Measurements from ENCODE around the gene AHCYL2. TPM values are rescaled to one million over a fixed set of nuclear protein-coding genes. Genes with fewer than 3 reads are reported as not detected.
"Not testable (repeated sequence)": the region's sequence is repeated elsewhere in the genome, so short reads cannot be mapped to it uniquely, and the experiment has no call there.

Gene AHCYL2
- total and polyA plus RNA-seq, 4 donors, result 44.6 to 138 (median 69.0) TPM

GRCh38 chr7:129300299-129300698, 75.5 kb downstream of the AHCYL2 start:
- not testable (repeated sequence) for H3K9me3 ChIP-seq (ENCODE audit: control insufficient read depth, insufficient read depth, low read length); H3K27me3 ChIP-seq (ENCODE audit: control insufficient read depth, insufficient read depth, low read length); H3K27ac ChIP-seq (ENCODE audit: low read depth, low read length); H3K4me1 ChIP-seq (ENCODE audit: control insufficient read depth, insufficient read depth, low read length); H3K4me3 ChIP-seq (ENCODE audit: low read depth, low read length); DNase-seq (ENCODE audit: low read depth in 4 of 6, low spot score in 6 of 6); H3K36me3 ChIP-seq (ENCODE audit: control insufficient read depth, insufficient read depth, low read length)
- WGBS (ENCODE audit: insufficient coverage), result no CpG with 5 or more reads among the region's 1 CpG

GRCh38 chr7:129307592-129307991, 82.8 kb downstream of the AHCYL2 start:
- Histone ChIP-seq H3K4me1 (ENCODE audit: control insufficient read depth, insufficient read depth, low read length) (peaks cover 14% of the 10 kb centered on the region), H3K27me3 (ENCODE audit: control insufficient read depth, insufficient read depth, low read length) (no peaks in the 10 kb centered on the region), H3K36me3 (ENCODE audit: control insufficient read depth, insufficient read depth, low read length) (peaks cover 2% of the 10 kb centered on the region), H3K9me3 (ENCODE audit: control insufficient read depth, insufficient read depth, low read length) (peaks cover 2% of the 10 kb centered on the region), H3K4me3 (ENCODE audit: low read depth, low read length) (no peak overlapping the region), H3K27ac (ENCODE audit: low read depth, low read length) (no peak overlapping the region)
- whole genome bisulfite sequencing (ENCODE audit: insufficient coverage), result 100% methylated on average over 2 of the region's 3 CpGs
- no peak for DNase-seq (ENCODE audit: low read depth in 4 of 6, low spot score in 6 of 6)

DNA sequence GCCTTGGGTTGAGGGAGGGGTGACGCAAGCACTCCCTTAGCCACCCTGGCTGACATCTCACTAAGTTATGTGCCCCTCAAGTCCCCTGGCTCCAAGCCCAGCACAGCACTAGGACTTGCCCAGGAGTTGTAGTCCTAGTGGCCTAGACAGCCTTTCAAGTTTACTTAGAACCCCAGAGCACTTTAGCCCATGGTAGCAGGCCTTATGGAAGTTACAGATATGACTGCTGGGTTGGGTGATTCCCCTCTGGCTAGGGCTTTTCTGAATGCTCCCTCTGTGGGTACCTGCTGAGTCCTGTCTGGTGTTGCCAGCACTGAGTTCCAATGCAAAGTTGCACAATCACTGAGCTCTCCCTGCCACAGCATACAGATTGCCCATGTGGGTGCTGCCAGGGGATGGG, 83.2 kb downstream of the AHCYL2 start:
- H3K27me3 ChIP-seq (ENCODE audit: control insufficient read depth, insufficient read depth, low read length), result no peaks in the 10 kb centered on the region
- no peak overlapping the region for H3K27ac ChIP-seq (ENCODE audit: low read depth, low read length)
- H3K4me1 ChIP-seq (ENCODE audit: control insufficient read depth, insufficient read depth, low read length), result peaks cover 14% of the 10 kb centered on the region
- H3K4me3 ChIP-seq (ENCODE audit: low read depth, low read length), result no peak overlapping the region
- DNase-seq (ENCODE audit: low read depth in 4 of 6, low spot score in 6 of 6), result peak in 1 of 6 donors; percentile 37
- peaks cover 2% of the 10 kb centered on the region for H3K36me3 ChIP-seq (ENCODE audit: control insufficient read depth, insufficient read depth, low read length)
- peaks cover 2% of the 10 kb centered on the region for H3K9me3 ChIP-seq (ENCODE audit: control insufficient read depth, insufficient read depth, low read length)
- no CpG with 5 or more reads among the region's 1 CpG for WGBS (ENCODE audit: insufficient coverage)

DNA sequence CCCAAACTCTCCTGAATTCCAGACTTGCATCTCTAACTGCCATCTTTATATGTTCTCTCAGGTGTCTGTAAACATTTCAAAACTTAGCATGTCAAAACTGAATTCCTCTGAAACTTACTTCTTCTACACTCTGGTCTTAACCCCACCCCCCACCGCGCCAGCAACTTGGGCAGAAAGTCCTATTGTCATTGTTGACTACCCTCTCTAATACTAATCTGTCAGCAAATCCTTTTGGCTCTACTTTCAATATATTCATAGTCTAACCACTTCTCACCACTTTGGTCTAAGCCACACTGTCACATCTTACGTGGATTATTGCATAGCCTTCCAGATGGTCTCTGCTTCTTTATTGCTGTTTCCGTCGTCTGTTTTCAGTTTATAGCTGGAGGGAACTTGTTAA, 86.6 kb downstream of the AHCYL2 start:
- H3K36me3 ChIP-seq (ENCODE audit: control insufficient read depth, insufficient read depth, low read length), result peaks cover 2% of the 10 kb centered on the region
- DNase-seq (ENCODE audit: low read depth in 4 of 6, low spot score in 6 of 6), result no peak
- H3K4me1 ChIP-seq (ENCODE audit: control insufficient read depth, insufficient read depth, low read length), result peaks cover 14% of the 10 kb centered on the region
- 87% methylated on average over 4 of the region's 5 CpGs for WGBS (ENCODE audit: insufficient coverage)
- no peaks in the 10 kb centered on the region for H3K9me3 ChIP-seq (ENCODE audit: control insufficient read depth, insufficient read depth, low read length)
- no peak overlapping the region for H3K27ac ChIP-seq (ENCODE audit: low read depth, low read length)
- no peaks in the 10 kb centered on the region for H3K27me3 ChIP-seq (ENCODE audit: control insufficient read depth, insufficient read depth, low read length)
- H3K4me3 ChIP-seq (ENCODE audit: low read depth, low read length), result no peak overlapping the region

DNA sequence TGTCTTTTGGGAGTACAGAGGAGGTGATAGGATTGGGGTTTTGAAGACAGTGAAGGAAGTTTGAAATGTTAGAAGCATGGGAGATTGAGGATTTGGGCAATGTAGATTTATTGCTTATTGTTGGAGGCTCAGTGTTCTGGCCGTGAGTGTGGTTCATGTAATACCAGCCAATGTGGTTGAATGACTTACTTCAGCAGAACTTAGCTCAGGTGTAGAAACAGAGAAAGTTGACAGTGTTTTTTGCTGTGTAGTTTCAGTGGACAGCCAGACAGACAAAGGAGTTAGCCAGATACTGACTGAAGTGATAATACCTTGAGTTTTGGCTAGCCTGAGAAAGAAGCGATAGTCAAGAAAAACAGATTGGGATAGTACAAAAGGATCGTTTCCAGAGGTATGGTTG, 88.5 kb downstream of the AHCYL2 start:
- no peak overlapping the region for H3K27ac ChIP-seq (ENCODE audit: low read depth, low read length)
- H3K27me3 ChIP-seq (ENCODE audit: control insufficient read depth, insufficient read depth, low read length), result no peaks in the 10 kb centered on the region
- DNase-seq (ENCODE audit: low read depth in 4 of 6, low spot score in 6 of 6), result no peak
- H3K4me1 ChIP-seq (ENCODE audit: control insufficient read depth, insufficient read depth, low read length), result no peaks in the 10 kb centered on the region
- H3K9me3 ChIP-seq (ENCODE audit: control insufficient read depth, insufficient read depth, low read length), result no peaks in the 10 kb centered on the region
- H3K36me3 ChIP-seq (ENCODE audit: control insufficient read depth, insufficient read depth, low read length), result peaks cover 2% of the 10 kb centered on the region
- H3K4me3 ChIP-seq (ENCODE audit: low read depth, low read length), result no peak overlapping the region
- WGBS (ENCODE audit: insufficient coverage), result 80% methylated on average over 1 of the region's 3 CpGs

DNA sequence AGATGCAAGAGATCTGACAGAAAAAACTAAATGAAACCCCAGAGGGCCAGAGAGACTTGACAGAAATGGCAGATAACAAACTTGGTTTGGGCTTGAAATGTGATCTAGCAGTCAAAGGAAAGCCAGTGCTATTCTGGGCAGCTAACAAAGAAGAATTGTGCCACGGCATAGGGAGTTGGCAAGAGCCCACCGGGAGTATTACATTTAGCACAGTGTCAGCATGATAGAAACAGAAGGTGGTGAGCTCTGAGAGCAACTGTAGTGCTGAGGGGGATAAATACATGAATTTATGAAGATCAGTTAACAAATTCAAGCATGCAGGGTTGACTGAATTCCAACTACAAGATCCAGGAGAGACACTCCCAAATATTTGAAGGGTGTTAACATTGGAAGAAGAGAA, 91.1 kb downstream of the AHCYL2 start:
- Histone ChIP-seq H3K27me3 (ENCODE audit: control insufficient read depth, insufficient read depth, low read length) (no peaks in the 10 kb centered on the region), H3K36me3 (ENCODE audit: control insufficient read depth, insufficient read depth, low read length) (peaks cover 2% of the 10 kb centered on the region), H3K27ac (ENCODE audit: low read depth, low read length) (peak overlapping the region; percentile 74), H3K4me3 (ENCODE audit: low read depth, low read length) (no peak overlapping the region), H3K9me3 (ENCODE audit: control insufficient read depth, insufficient read depth, low read length) (no peaks in the 10 kb centered on the region), H3K4me1 (ENCODE audit: control insufficient read depth, insufficient read depth, low read length) (no peaks in the 10 kb centered on the region)
- DNase-seq (ENCODE audit: low read depth in 4 of 6, low spot score in 6 of 6), result peak in 4 of 6 donors; percentile 39 to 84 (median 63)
- WGBS (ENCODE audit: insufficient coverage), result 0% methylated on average over 1 of the region's 2 CpGs

GRCh38 chr7:129317450-129317849, 92.6 kb downstream of the AHCYL2 start:
- Histone ChIP-seq H3K27me3 (ENCODE audit: control insufficient read depth, insufficient read depth, low read length) (no peaks in the 10 kb centered on the region), H3K4me1 (ENCODE audit: control insufficient read depth, insufficient read depth, low read length) (no peaks in the 10 kb centered on the region), H3K36me3 (ENCODE audit: control insufficient read depth, insufficient read depth, low read length) (peaks cover 5% of the 10 kb centered on the region), H3K27ac (ENCODE audit: low read depth, low read length) (no peak overlapping the region), H3K4me3 (ENCODE audit: low read depth, low read length) (no peak overlapping the region), H3K9me3 (ENCODE audit: control insufficient read depth, insufficient read depth, low read length) (no peaks in the 10 kb centered on the region)
- WGBS (ENCODE audit: insufficient coverage), result 56% methylated on average over 2 of the region's 2 CpGs
- no peak for DNase-seq (ENCODE audit: low read depth in 4 of 6, low spot score in 6 of 6)

- H3K36me3 ChIP-seq (ENCODE audit: control insufficient read depth, insufficient read depth, low read length), result peaks cover 5% of the 10 kb centered on the region
- DNase-seq (ENCODE audit: low read depth in 4 of 6, low spot score in 6 of 6), result no peak
- no peaks in the 10 kb centered on the region for H3K27me3 ChIP-seq (ENCODE audit: control insufficient read depth, insufficient read depth, low read length)
- H3K9me3 ChIP-seq (ENCODE audit: control insufficient read depth, insufficient read depth, low read length), result peaks cover 4% of the 10 kb centered on the region
- no peak overlapping the region for H3K27ac ChIP-seq (ENCODE audit: low read depth, low read length)
- no peaks in the 10 kb centered on the region for H3K4me1 ChIP-seq (ENCODE audit: control insufficient read depth, insufficient read depth, low read length)
- WGBS (ENCODE audit: insufficient coverage), result no CpG with 5 or more reads among the region's 1 CpG
- no peak overlapping the region for H3K4me3 ChIP-seq (ENCODE audit: low read depth, low read length)
Measured at GRCh38 chr7:129327076-129327475, 102.2 kb downstream of the AHCYL2 start.

- no peak overlapping the region for H3K4me3 ChIP-seq (ENCODE audit: low read depth, low read length)
- no peaks in the 10 kb centered on the region for H3K4me1 ChIP-seq (ENCODE audit: control insufficient read depth, insufficient read depth, low read length)
- peak overlapping the region; percentile 4 for H3K27ac ChIP-seq (ENCODE audit: low read depth, low read length)
- no peaks in the 10 kb centered on the region for H3K27me3 ChIP-seq (ENCODE audit: control insufficient read depth, insufficient read depth, low read length)
- peak in 2 of 6 donors; percentile 5 to 34 for DNase-seq (ENCODE audit: low read depth in 4 of 6, low spot score in 6 of 6)
- WGBS (ENCODE audit: insufficient coverage), result 57% methylated on average over 1 of the region's 3 CpGs
- H3K9me3 ChIP-seq (ENCODE audit: control insufficient read depth, insufficient read depth, low read length), result no peaks in the 10 kb centered on the region
- H3K36me3 ChIP-seq (ENCODE audit: control insufficient read depth, insufficient read depth, low read length), result peaks cover 3% of the 10 kb centered on the region
Measured at GRCh38 chr7:129332254-129333035, 107.6 kb downstream of the AHCYL2 start.

- WGBS (ENCODE audit: insufficient coverage), result no CpG with 5 or more reads among the region's 3 CpGs
Measured at GRCh38 chr7:129334473-129334872, 109.6 kb downstream of the AHCYL2 start.

More at GRCh38 chr7:129334473-129334872, 109.6 kb downstream of the AHCYL2 start:
- H3K4me3 ChIP-seq (ENCODE audit: low read depth, low read length), result no peak overlapping the region
- no peaks in the 10 kb centered on the region for H3K4me1 ChIP-seq (ENCODE audit: control insufficient read depth, insufficient read depth, low read length)
- H3K27ac ChIP-seq (ENCODE audit: low read depth, low read length), result no peak overlapping the region
- H3K36me3 ChIP-seq (ENCODE audit: control insufficient read depth, insufficient read depth, low read length), result no peaks in the 10 kb centered on the region
- H3K9me3 ChIP-seq (ENCODE audit: control insufficient read depth, insufficient read depth, low read length), result no peaks in the 10 kb centered on the region
- no peak for DNase-seq (ENCODE audit: low read depth in 4 of 6, low spot score in 6 of 6)
- no peaks in the 10 kb centered on the region for H3K27me3 ChIP-seq (ENCODE audit: control insufficient read depth, insufficient read depth, low read length)
